GM12875 (cell line): ENCODE results near the gene HS3ST4.

Experiments
- H3K4me3 ChIP-seq: one replicate; pipeline ENCODE4 v1.5.1; 2011; ENCODE audit warnings: low read depth, low read length, control low read depth
- TF ChIP-seq, protein P1 (sequence below): IDR thresholded peaks from 2 replicates; pipeline ENCODE4 v1.5.1; 2011; ENCODE audit warnings: low read depth, mild to moderate bottlenecking, control low read depth, inconsistent platforms, low read length, moderate library complexity, borderline replicate concordance; ENCODE audit not compliant: insufficient read depth

HS3ST4 gene

GRCh38 chr16:26157319-26157718, 465.6 kb downstream of the HS3ST4 start:
- TF ChIP-seq, protein P1, sequence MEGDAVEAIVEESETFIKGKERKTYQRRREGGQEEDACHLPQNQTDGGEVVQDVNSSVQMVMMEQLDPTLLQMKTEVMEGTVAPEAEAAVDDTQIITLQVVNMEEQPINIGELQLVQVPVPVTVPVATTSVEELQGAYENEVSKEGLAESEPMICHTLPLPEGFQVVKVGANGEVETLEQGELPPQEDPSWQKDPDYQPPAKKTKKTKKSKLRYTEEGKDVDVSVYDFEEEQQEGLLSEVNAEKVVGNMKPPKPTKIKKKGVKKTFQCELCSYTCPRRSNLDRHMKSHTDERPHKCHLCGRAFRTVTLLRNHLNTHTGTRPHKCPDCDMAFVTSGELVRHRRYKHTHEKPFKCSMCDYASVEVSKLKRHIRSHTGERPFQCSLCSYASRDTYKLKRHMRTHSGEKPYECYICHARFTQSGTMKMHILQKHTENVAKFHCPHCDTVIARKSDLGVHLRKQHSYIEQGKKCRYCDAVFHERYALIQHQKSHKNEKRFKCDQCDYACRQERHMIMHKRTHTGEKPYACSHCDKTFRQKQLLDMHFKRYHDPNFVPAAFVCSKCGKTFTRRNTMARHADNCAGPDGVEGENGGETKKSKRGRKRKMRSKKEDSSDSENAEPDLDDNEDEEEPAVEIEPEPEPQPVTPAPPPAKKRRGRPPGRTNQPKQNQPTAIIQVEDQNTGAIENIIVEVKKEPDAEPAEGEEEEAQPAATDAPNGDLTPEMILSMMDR, result no peak
- no peak overlapping the region for H3K4me3 ChIP-seq

DNA sequence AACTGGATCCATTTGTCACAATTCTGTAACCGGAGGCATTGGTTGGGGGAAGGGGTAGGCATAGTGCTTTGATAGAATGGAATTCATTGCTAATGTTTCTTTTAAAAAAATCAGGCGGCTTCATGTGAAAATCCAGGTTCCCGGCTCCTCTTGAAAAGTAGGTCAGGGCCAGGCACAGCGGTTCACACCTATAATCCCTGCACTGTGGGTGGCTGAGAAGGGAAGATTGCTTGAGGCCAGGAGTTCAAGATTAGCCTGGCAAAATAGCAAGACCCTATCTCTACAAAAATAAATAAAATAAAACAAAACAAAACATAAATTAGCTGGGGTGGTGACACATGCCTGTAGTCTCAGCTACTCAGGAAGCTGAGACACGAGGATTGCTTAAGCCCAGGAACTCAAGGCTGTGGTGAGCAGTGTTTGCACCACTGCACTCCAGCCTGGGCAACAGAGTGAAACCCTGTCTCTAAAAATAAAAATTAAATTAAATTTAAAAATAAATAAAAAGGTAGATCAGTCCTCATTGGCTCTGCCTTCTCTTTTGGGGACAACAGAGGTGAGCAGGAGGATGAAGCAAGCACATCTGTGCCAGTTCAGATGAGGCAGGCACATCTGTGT, 466.5 kb downstream of the HS3ST4 start:
- H3K4me3 ChIP-seq, result no peak overlapping the region
- TF ChIP-seq, protein P1, result no peak

DNA sequence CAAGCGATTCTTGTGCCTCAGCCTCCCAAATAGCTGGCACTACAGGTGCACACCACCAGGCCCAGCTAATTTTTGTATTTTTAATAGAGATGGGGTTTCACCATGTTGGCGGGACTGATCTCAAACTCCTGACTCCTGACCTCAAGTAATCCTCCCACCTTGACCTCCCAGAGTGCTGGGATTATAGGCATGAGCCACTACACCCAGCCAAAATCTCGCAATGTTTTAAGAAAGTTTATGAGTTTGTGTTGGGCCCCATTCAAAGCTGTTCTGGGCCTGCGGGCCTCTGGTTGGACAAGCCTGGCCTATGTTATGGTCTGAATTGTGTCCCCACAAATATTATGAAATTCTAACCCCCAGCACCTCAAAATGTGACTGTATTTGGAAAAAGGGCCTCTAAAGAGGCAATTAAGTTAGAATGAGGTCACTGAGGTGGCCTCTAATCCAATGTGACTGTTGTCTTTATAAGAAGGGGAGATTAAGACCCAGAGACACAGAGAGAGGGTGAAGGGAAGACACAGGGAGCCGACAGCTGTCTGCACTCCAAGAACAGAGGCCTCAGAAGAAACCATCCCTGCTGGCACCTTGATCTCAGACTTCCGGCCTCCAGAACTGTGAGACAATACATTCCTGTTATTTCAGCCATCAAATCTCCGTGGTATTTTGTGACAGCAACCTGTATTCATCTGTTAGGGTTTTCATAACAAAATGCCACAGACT, 469.9 kb downstream of the HS3ST4 start:
- TF ChIP-seq, protein P1, result no peak
- H3K4me3 ChIP-seq, result no peak overlapping the region

- TF ChIP-seq, protein P1, result no peak
- H3K4me3 ChIP-seq, result no peak overlapping the region
Observed at GRCh38 chr16:26169473-26169872, 477.7 kb downstream of the HS3ST4 start.

- H3K4me3 ChIP-seq, result no peak overlapping the region
- TF ChIP-seq, protein P1, result no peak
Observed at GRCh38 chr16:26175944-26176343, 484.2 kb downstream of the HS3ST4 start.

GRCh38 chr16:26177438-26177837, 485.7 kb downstream of the HS3ST4 start:
- H3K4me3 ChIP-seq, result no peak overlapping the region
- TF ChIP-seq, protein P1, result no peak

- H3K4me3 ChIP-seq, result no peak overlapping the region
- TF ChIP-seq, protein P1, result no peak
Observed at GRCh38 chr16:26178298-26178697, 486.5 kb downstream of the HS3ST4 start.
